Endothelial cell of umbilical vein (primary cell): Measurements from ENCODE around the gene LIPE. TPM values are rescaled to one million over a fixed set of nuclear protein-coding genes. Genes with fewer than 3 reads are reported as not detected.
A peak's percentile ranks its signal among the peaks of the same experiment; 100 is the strongest.

Source experiments
- BruUV-seq: library from RNA; stranded (reverse); fragments of 400-500 nt; replicated peaks from 2 replicates; lab custom pipeline; 2021; lab: Mats Ljungman, UMichigan
- CTCF ChIA-PET: fragments of 300-600, 350-600 bp; sonication (Branson Sonifier 250); formaldehyde crosslinking; loops from one replicate; lab custom pipeline; 2021; ENCODE audit warnings: antibody characterized with exemption, inconsistent platforms; lab: Charles Lee
- POLR2A ChIA-PET: fragments of 300-600, 350-600 bp; sonication (Branson Sonifier 250); formaldehyde crosslinking; loops from one replicate; lab custom pipeline; 2021; ENCODE audit warnings: antibody characterized with exemption, inconsistent platforms; lab: Charles Lee
- DNase-seq: peaks from one replicate; pipeline ENCODE4 v3.0.0-alpha.2; 2011; ENCODE audit warnings: low read depth, low spot score
- FAIRE-seq: peaks from 2 replicates; lab custom pipeline; 2011; peaks lifted over from hg19 to GRCh38; lab: Jason Lieb, UNC
- H2AFZ ChIP-seq: 2 replicates; pipeline ENCODE4 v1.6.0; 2012; ENCODE audit warnings: low read depth, low read length, control low read depth, inconsistent platforms
- H3K27ac ChIP-seq: 2 replicates; pipeline ENCODE4 v1.5.1; 2011; ENCODE audit warnings: low read depth, mild to moderate bottlenecking, control low read depth, low read length, moderate library complexity; ENCODE audit not compliant: insufficient read depth
- H3K27me3 ChIP-seq, 2 experiments: 2 replicates each; pipeline versions ENCODE4 v1.6.0 to v1.6.1; 2011; ENCODE audit warnings: low read length in 2 of 2, mixed read lengths in 1 of 2; ENCODE audit not compliant: control insufficient read depth in 2 of 2, insufficient read depth in 2 of 2
- H3K36me3 ChIP-seq, 2 experiments: 2 replicates in 1 of 2; 3 replicates in 1 of 2; pipeline ENCODE4 v1.5.1; 2011; ENCODE audit warnings: low read length in 2 of 2, mild to moderate bottlenecking in 1 of 2, moderate library complexity in 1 of 2; ENCODE audit not compliant: control insufficient read depth in 2 of 2, insufficient read depth in 2 of 2; ENCODE audit errors: extremely low read depth in 1 of 2
- H3K4me1 ChIP-seq: 3 replicates; pipeline ENCODE4 v1.5.1; 2011; ENCODE audit warnings: mild to moderate bottlenecking, low read length; ENCODE audit not compliant: control insufficient read depth, insufficient read depth; ENCODE audit errors: extremely low read depth
- H3K4me2 ChIP-seq: 2 replicates; pipeline ENCODE4 v1.6.1; 2011; ENCODE audit warnings: low read length, control low read depth, mixed read lengths; ENCODE audit not compliant: insufficient read depth
- H3K4me3 ChIP-seq, 3 experiments: fragments of 200-600 bp in 1 of 3; sonication (generic), shearing (Covaris generic) in 1 of 3; replicated peaks in 1 of 3; 2 replicates each; pipeline ENCODE4 v1.5.1; 2011 to 2016; ENCODE audit warnings: control low read depth in 3 of 3, low read length in 3 of 3, mild to moderate bottlenecking in 2 of 3, inconsistent platforms in 1 of 3, low read depth in 1 of 3, moderate library complexity in 1 of 3; ENCODE audit not compliant: insufficient read depth in 1 of 3
- H3K79me2 ChIP-seq: 2 replicates; pipeline ENCODE4 v1.6.0; 2012; ENCODE audit warnings: low read length, inconsistent platforms; ENCODE audit not compliant: control insufficient read depth, insufficient read depth
- H3K9ac ChIP-seq: replicated peaks from 2 replicates; pipeline ENCODE3; 2011; ENCODE audit warnings: low read length, control low read depth; ENCODE audit not compliant: insufficient read depth; ENCODE audit errors: extremely low read depth
- H3K9me1 ChIP-seq: replicated peaks from 3 replicates; pipeline ENCODE4 v1.6.0; 2011; ENCODE audit warnings: mild to moderate bottlenecking, low read length; ENCODE audit not compliant: control insufficient read depth, insufficient read depth; ENCODE audit errors: extremely low read depth
- H3K9me3 ChIP-seq: replicated peaks from 2 replicates; pipeline ENCODE4 v1.5.1; 2012; ENCODE audit warnings: low read length, inconsistent platforms; ENCODE audit not compliant: control insufficient read depth, insufficient read depth
- H4K20me1 ChIP-seq: replicated peaks from 2 replicates; pipeline ENCODE3; 2011; ENCODE audit warnings: mild to moderate bottlenecking, low read length; ENCODE audit not compliant: control insufficient read depth, insufficient read depth; ENCODE audit errors: extremely low read depth
- CTCF ChIP-seq, 2 donors: IDR thresholded peaks; 1 replicate in 1 of 2; 2 replicates in 1 of 2; pipeline ENCODE4 v1.5.1; 2011; ENCODE audit warnings: low read length in 2 of 2, mild to moderate bottlenecking in 2 of 2, moderate library complexity in 2 of 2, control low read depth in 1 of 2, inconsistent platforms in 1 of 2, low read depth in 1 of 2; ENCODE audit not compliant: insufficient read depth in 1 of 2; ENCODE audit errors: extremely low read depth in 1 of 2
- EZH2 ChIP-seq: IDR thresholded peaks from 2 replicates; pipeline ENCODE4 v1.6.1; 2012; ENCODE audit warnings: borderline replicate concordance, low read depth, mild to moderate bottlenecking, moderate library complexity, low read length, inconsistent platforms; ENCODE audit not compliant: severe bottlenecking
- FOS ChIP-seq: IDR thresholded peaks from 2 replicates; pipeline ENCODE4 v1.6.1; 2011; ENCODE audit warnings: mild to moderate bottlenecking, low read length, moderate library complexity, borderline replicate concordance; ENCODE audit not compliant: insufficient read depth
- GATA2 ChIP-seq: IDR thresholded peaks from 2 replicates; pipeline ENCODE4 v1.7.0; 2011; ENCODE audit warnings: low read depth, mild to moderate bottlenecking, moderate library complexity, mixed read lengths, low read length; ENCODE audit not compliant: insufficient read length, insufficient read depth
- MAX ChIP-seq: IDR thresholded peaks from 2 replicates; pipeline ENCODE4 v1.6.1; 2011; ENCODE audit not compliant: insufficient read depth, insufficient read length
- dilution Hi-C: fragments of 300-500 bp; cut with MboI; formaldehyde crosslinking; loops from one replicate; pipeline ENCODE4 v1.15.0; 2019; ENCODE audit warnings: low sequenced_read_pairs; ENCODE audit not compliant: extremely low pct_ligation_motif_present
- intact Hi-C: fragments of 100-400 bp; cut with micrococcal nuclease; formaldehyde crosslinking; loops from one replicate; pipeline ENCODE4 v1.10.0; 2022
- polyA plus RNA-seq, 4 experiments: library from polyadenylated mRNA; depleted of rRNA in 3 of 4; stranded (reverse) in 3 of 4; unstranded in 1 of 4; fragments of >200 nt; gene quantifications; 2 replicates each; pipeline versions ENCODE4 v1.2.1 to v1.2.3, GENCODE V29; 2011 to 2012; ENCODE audit warnings: missing spikeins in 1 of 4
- total RNA-seq: library from RNA; stranded (reverse); gene quantifications from 2 replicates; pipeline ENCODE4 v1.2.3, GENCODE V29; 2021

Gene LIPE
- total and polyA plus RNA-seq, 2 donors (not counting 3 experiments of a cell fraction or from before 2014, with no cell fraction given) = 3.8 to 13.5 TPM

GRCh38 chr19:42378225-42379215 is 48.7 kb downstream of the LIPE start:
- intact Hi-C loops = no loop called here
- H3K27me3 ChIP-seq = no peaks in the 10 kb centered on the region
- FAIRE-seq (no peak), DNase-seq (no peak)
- POLR2A ChIA-PET = interaction anchor here (0.7 kb wide), 1 partner anchor 21 kb away, joined by 4 read pairs; no protein-coding TSS in a partner anchor
- H3K9me1 ChIP-seq = no peaks in the 10 kb centered on the region
- dilution Hi-C loops = no loop called here
- no peak for TF ChIP-seq CTCF (IDR thresholded peaks at IDR 0.05; ENCODE audit: extremely low read depth in 1 of 2, insufficient read depth in 1 of 2, low read depth in 1 of 2, low read length in 2 of 2)
- TF ChIP-seq EZH2 = no peak
- TF ChIP-seq GATA2 = no peak
- TF ChIP-seq FOS = no peak
- no peak for TF ChIP-seq MAX
- H3K79me2 ChIP-seq = no peaks in the 10 kb centered on the region
- CTCF ChIA-PET = interaction anchor here (0.9 kb wide), 2 partner anchors 9 to 22 kb away, joined by 3 read pairs; no protein-coding TSS in a partner anchor
- no peak overlapping the region for H3K4me2 ChIP-seq
- peaks cover 0 to 2% of the 10 kb centered on the region in 2 experiments for H3K36me3 ChIP-seq
- no peaks in the 10 kb centered on the region for H4K20me1 ChIP-seq
- TSS peak; percentile 45 for BruUV-seq
- H3K4me1 ChIP-seq = no peaks in the 10 kb centered on the region
- H3K9ac ChIP-seq = no peak overlapping the region
- H3K4me3 ChIP-seq = no peak overlapping the region
- H2AFZ ChIP-seq = no peak overlapping the region
- no peaks in the 10 kb centered on the region for H3K9me3 ChIP-seq
- H3K27ac ChIP-seq = no peak overlapping the region
